GM18951 (cell line): ENCODE data around the gene VPS52.

Experiments used
- POLR2A ChIP-seq: IDR thresholded peaks from 4 replicates; pipeline ENCODE4 v1.6.1; 2011; ENCODE audit warnings: mild to moderate bottlenecking; ENCODE audit not compliant: insufficient read length, insufficient read depth; ENCODE audit errors: extremely low read depth
- in situ Hi-C: fragments of 300-500 bp; cut with MboI; formaldehyde crosslinking; loops from one replicate; pipeline ENCODE4 v1.12.0; 2022; ENCODE audit warnings: low sequenced_read_pairs, mixed read lengths, inconsistent platforms; ENCODE audit not compliant: unreplicated experiment

Gene VPS52

DNA sequence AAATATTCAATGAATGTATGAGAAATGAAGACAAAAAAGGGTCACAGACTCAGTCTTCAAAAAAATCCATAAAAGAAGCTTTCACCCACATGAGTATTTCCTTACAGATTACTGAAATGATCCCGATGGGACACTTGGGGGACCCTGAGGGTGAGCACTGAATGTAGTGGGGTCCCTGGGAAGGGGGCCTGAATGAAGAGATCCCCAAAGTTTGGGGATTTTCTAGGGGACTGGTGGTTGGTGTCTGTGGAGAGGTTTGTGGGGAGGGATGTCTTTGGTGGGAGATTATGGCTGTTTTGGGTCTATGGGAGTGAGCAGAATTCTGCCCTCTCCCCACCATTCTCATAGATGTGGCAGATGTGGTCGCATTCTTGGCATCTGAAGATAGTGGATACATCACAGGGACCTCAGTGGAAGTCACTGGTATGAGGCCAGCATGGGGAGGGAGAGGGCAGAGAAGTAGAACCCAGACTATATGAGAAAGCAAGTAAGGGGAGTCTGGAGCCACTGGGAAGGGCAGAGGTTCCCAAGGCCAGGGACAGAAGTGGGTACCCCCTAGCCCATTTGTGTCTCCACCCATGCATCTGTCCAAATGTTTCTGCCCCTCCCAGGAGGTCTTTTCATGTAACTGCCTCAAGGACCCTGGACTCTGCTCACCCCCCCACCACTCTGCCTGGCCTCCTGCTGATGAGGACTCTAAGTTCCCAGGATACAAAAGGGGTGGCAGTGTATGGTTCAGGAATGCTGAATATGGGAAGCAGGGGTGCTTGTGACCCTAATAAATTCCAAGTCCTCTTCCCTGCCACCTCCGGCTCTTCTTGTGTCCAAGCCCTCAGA lies 65.4 kb downstream of the VPS52 start:
- in situ Hi-C loops: no loop called here
- no peak for TF ChIP-seq POLR2A

DNA sequence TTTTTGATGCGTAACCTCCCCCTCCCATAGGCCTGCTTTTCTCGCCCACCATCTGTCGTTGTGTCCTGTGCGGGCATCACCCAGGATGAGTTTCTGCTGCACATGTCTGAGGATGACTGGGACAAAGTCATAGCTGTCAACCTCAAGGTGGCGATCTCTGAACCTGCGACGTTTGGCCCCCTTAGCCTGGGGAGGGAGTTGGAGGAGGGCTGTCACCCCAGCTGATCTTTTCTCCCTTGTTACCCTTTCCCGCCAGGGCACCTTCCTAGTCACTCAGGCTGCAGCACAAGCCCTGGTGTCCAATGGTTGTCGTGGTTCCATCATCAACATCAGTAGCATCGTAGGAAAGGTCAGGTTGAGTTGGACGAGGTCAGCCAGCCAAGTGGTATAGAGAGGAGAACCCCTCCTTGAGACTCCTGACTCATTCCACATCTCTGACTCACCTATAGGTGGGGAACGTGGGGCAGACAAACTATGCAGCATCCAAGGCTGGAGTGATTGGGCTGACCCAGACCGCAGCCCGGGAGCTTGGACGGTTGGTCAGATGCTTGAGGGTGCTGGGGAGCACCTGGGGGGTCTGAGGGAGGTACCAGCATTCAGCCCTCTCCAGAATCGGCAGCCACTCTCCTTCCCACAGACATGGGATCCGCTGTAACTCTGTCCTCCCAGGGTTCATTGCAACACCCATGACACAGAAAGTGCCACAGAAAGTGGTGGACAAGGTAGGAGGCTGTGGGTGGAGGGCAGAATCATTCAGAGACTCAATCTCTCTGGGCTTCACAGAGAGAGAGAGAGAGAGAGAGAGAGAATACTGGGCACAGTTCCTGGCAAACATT lies 66.3 kb downstream of the VPS52 start:
- in situ Hi-C loops: no loop called here
- no peak for TF ChIP-seq POLR2A

- TF ChIP-seq POLR2A: peak; percentile 67
- in situ Hi-C loops: no loop called here
Measured at GRCh38 chr6:33204415-33205190, 67.1 kb downstream of the VPS52 start, which contains the start of gene HSD17B8. TSS of gene HSD17B8 (plus strand) at chr6:33204655. CDS start at chr6:33204669, 14 bp downstream.

- in situ Hi-C loops: no loop called here
- no peak for TF ChIP-seq POLR2A
Measured at GRCh38 chr6:33204165-33204414, 67.6 kb downstream of the VPS52 start.

GRCh38 chr6:33203443-33204164 lies 68.1 kb downstream of the VPS52 start:
- in situ Hi-C loops: no loop called here
- TF ChIP-seq POLR2A: no peak

DNA sequence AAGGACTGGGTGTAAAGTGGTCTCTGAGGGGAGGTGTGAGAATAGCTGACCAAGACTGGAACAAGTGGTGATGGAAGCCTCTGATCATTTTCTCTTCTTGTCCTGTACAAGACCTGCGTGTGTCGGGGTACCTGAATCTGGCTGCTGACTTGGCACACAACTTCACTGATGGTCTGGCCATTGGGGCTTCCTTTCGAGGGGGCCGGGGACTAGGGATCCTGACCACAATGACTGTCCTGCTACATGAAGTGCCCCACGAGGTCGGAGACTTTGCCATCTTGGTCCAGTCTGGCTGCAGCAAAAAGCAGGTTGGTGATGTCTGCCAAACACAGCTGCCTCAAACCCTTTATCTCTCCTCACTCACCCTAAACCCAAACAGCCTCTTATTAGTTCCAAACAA lies 68.9 kb downstream of the VPS52 start:
- in situ Hi-C loops: no loop called here
- no peak for TF ChIP-seq POLR2A

DNA sequence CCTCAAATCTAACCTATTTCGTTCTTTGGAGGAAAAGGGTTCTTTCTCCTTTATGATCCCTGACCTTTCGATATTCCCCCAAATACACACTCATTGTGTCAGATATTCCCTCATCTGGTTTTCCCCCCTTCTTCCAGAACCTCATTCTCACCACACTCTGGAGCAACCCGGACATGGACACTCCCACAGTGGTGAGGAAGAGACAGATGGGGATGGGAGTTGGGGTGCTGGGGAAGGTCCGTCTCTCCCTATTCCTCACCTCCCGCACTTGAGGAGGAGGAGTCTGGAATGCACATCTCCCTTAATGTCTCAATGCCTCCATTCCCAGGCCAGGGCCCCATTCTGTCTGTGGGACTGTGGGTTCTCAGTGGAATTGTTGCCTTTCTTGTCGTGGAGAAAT lies 69.7 kb downstream of the VPS52 start:
- in situ Hi-C loops: no loop called here
- no peak for TF ChIP-seq POLR2A

GRCh38 chr6:33201147-33201545 lies 70.5 kb downstream of the VPS52 start:
- in situ Hi-C loops: no loop called here

More at GRCh38 chr6:33201147-33201545, 70.5 kb downstream of the VPS52 start:
- no peak for TF ChIP-seq POLR2A
